ENCODE measurements around the gene ISM1.

Gene ISM1

GRCh38 chr20:13251904-13252297 lies 30.8 kb downstream of the ISM1 start:
- no peak for DNase-seq (ENCODE audit: low read depth in 1 of 2, low spot score in 1 of 2)

- DNase-seq (ENCODE audit: low read depth in 1 of 2, low spot score in 1 of 2) = no peak
Observed at GRCh38 chr20:13255356-13255755, 34.3 kb downstream of the ISM1 start.

- DNase-seq (ENCODE audit: low read depth in 1 of 2, low spot score in 1 of 2) = no peak
Observed at GRCh38 chr20:13256606-13257005, 35.5 kb downstream of the ISM1 start.

GRCh38 chr20:13259921-13260320 lies 38.8 kb downstream of the ISM1 start:
- no peak for DNase-seq (ENCODE audit: low read depth in 1 of 2, low spot score in 1 of 2)

- no peak for DNase-seq (ENCODE audit: low read depth in 1 of 2, low spot score in 1 of 2)
Observed at GRCh38 chr20:13260650-13261279, 39.7 kb downstream of the ISM1 start.

GRCh38 chr20:13261460-13262301 lies 40.6 kb downstream of the ISM1 start:
- peak; percentile 40 to 53 for DNase-seq (ENCODE audit: low read depth in 1 of 2, low spot score in 1 of 2)

GRCh38 chr20:13262302-13262650 lies 41.2 kb downstream of the ISM1 start:
- no peak for DNase-seq (ENCODE audit: low read depth in 1 of 2, low spot score in 1 of 2)

GRCh38 chr20:13262671-13263360 lies 41.7 kb downstream of the ISM1 start:
- DNase-seq (ENCODE audit: low read depth in 1 of 2, low spot score in 1 of 2) = no peak

- no peak for DNase-seq (ENCODE audit: low read depth in 1 of 2, low spot score in 1 of 2)
Observed at GRCh38 chr20:13263451-13263850, 42.4 kb downstream of the ISM1 start.

GRCh38 chr20:13264907-13265306 lies 43.8 kb downstream of the ISM1 start:
- DNase-seq (ENCODE audit: low read depth in 1 of 2, low spot score in 1 of 2) = no peak

GRCh38 chr20:13265941-13266340 lies 44.9 kb downstream of the ISM1 start:
- no peak for DNase-seq (ENCODE audit: low read depth in 1 of 2, low spot score in 1 of 2)

GRCh38 chr20:13267231-13267630 lies 46.2 kb downstream of the ISM1 start:
- no peak for DNase-seq (ENCODE audit: low read depth in 1 of 2, low spot score in 1 of 2)

- no peak for DNase-seq (ENCODE audit: low read depth in 1 of 2, low spot score in 1 of 2)
Observed at GRCh38 chr20:13268953-13269352, 47.9 kb downstream of the ISM1 start.

- DNase-seq (ENCODE audit: low read depth in 1 of 2, low spot score in 1 of 2) = no peak
Observed at GRCh38 chr20:13270211-13270610, 49.1 kb downstream of the ISM1 start.

GRCh38 chr20:13271098-13271497 lies 50.0 kb downstream of the ISM1 start:
- no peak for DNase-seq (ENCODE audit: low read depth in 1 of 2, low spot score in 1 of 2)

GRCh38 chr20:13271977-13272975 lies 51.2 kb downstream of the ISM1 start:
- no peak for DNase-seq (ENCODE audit: low read depth in 1 of 2, low spot score in 1 of 2)

GRCh38 chr20:13274275-13274861 lies 53.3 kb downstream of the ISM1 start:
- no peak for DNase-seq (ENCODE audit: low read depth in 1 of 2, low spot score in 1 of 2)

- no peak for DNase-seq (ENCODE audit: low read depth in 1 of 2, low spot score in 1 of 2)
Observed at GRCh38 chr20:13276945-13277541, 56.0 kb downstream of the ISM1 start.

- DNase-seq (ENCODE audit: low read depth in 1 of 2, low spot score in 1 of 2) = no peak
Observed at GRCh38 chr20:13277663-13278295, 56.7 kb downstream of the ISM1 start.

All from activated T-helper 1 cell treated with anti-CD3 and anti-CD28 coated beads, Interleukin-2, amount 50 U/mL, for 16 hours (primary cell).